Measurements from ENCODE around the gene SCN4A. TPM values are rescaled to one million over a fixed set of nuclear protein-coding genes. Genes with fewer than 3 reads are reported as not detected.

Gene SCN4A
- total RNA-seq, 6 donors from 2014 or later = under 0.01 to 0.44 (median 0.20) TPM; not detected in 3

GRCh38 chr17:63947711-63948330 lies 24.9 kb downstream of the SCN4A start:
- no peaks in the 10 kb centered on the region for H3K36me3 ChIP-seq
- 75 to 83% methylated on average over 14 to 15 of the region's 18 CpGs for WGBS, 2 donors
- no peak for TF ChIP-seq POLR2A (IDR thresholded peaks at IDR 0.05)
- no peak for TF ChIP-seq POLR2AphosphoS5 (IDR thresholded peaks at IDR 0.05)
- TF ChIP-seq CTCF (IDR thresholded peaks at IDR 0.05) = no peak
- TF ChIP-seq EP300 (IDR thresholded peaks at IDR 0.05) = no peak
- ATAC-seq (ENCODE audit: low FRiP score in 2 of 2) = no peak
- H3K27ac ChIP-seq = no peak overlapping the region
- no peaks in the 10 kb centered on the region for H3K9me3 ChIP-seq
- no peak for DNase-seq
- H3K27me3 ChIP-seq = no peaks in the 10 kb centered on the region
- peaks cover 5 to 15% (median 10%) of the 10 kb centered on the region in 4 donors for H3K4me1 ChIP-seq
- H3K4me3 ChIP-seq = no peak overlapping the region

DNA sequence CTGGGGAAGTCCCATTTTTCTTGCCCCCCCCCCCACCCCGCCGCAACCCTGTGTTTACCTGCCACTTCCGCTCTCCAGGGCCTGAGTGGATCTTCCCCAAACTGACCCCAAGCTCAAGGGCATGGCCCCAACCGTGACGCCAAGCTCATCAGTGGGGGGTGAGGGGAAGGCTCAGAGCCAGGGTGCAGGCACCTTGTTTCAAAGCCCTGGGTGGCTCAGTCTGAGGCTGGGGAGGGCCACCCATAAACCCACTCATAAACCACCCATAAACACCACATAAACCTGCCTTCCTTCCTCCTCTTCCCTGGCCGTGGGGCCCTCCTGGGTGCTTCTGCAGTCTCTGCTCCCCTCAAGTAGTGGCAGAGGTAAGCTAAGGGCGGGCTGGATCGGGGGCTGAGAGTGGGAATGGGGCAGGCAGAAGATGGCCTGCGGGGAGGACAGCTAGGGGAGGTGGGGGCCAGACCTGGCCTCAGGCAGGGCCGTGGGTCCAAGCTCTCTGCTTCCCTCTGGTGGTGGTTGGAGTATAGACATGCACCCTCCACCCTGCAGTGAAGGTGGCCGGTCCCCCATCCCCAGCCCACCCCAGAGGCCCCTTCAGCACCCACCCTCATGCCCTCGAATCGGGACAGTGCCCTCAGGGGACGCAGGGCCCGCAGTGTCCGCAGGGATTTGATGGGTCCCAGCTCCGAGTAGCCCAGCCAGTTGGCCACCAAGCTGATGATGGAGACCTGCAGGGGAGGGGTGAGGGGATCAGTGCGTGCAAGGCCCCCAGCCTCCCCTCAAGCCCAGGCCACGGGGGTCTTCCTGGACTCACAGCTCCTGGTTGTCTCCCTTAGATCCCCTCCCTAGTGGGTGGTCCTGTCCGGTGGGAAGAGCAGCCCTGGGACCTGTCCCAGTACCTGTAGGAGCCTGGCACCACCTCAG lies 26.0 kb downstream of the SCN4A start:
- no peak overlapping the region for H3K4me3 ChIP-seq
- no peaks in the 10 kb centered on the region for H3K36me3 ChIP-seq
- H3K27ac ChIP-seq = peak overlapping the region in 1 of 4 donors; percentile 56
- peaks cover 5 to 15% (median 10%) of the 10 kb centered on the region in 4 donors for H3K4me1 ChIP-seq
- no peaks in the 10 kb centered on the region for H3K9me3 ChIP-seq
- TF ChIP-seq CTCF (IDR thresholded peaks at IDR 0.05) (peak; percentile 61 to 79 (median 74)), POLR2AphosphoS5 (IDR thresholded peaks at IDR 0.05) (no peak)
- peak; percentile 59 to 82 for ATAC-seq (ENCODE audit: low FRiP score in 2 of 2)
- DNase-seq = peak in 1 of 2 donors; percentile 60
- WGBS, 2 donors = 0 to 28% methylated on average over 1 to 19 of the region's 20 CpGs
- H3K27me3 ChIP-seq = no peaks in the 10 kb centered on the region

- 47 to 52% methylated on average over 6 of the region's 6 CpGs for WGBS, 2 donors
- ATAC-seq (ENCODE audit: low FRiP score in 2 of 2) (no peak), DNase-seq (no peak)
- peaks cover 5 to 15% (median 10%) of the 10 kb centered on the region in 4 donors for H3K4me1 ChIP-seq
- H3K36me3 ChIP-seq = no peaks in the 10 kb centered on the region
- no peak overlapping the region for H3K27ac ChIP-seq
- H3K9me3 ChIP-seq = no peaks in the 10 kb centered on the region
- no peaks in the 10 kb centered on the region for H3K27me3 ChIP-seq
- TF ChIP-seq POLR2AphosphoS5 (IDR thresholded peaks at IDR 0.05) (no peak), CTCF (IDR thresholded peaks at IDR 0.05) (no peak), EP300 (IDR thresholded peaks at IDR 0.05) (no peak), POLR2A (IDR thresholded peaks at IDR 0.05) (no peak)
- H3K4me3 ChIP-seq = no peak overlapping the region
These were observed 26.8 kb downstream of the SCN4A start for GRCh38 chr17:63945784-63946439.

- Histone ChIP-seq H3K27me3 (no peaks in the 10 kb centered on the region), H3K36me3 (no peaks in the 10 kb centered on the region), H3K9me3 (no peaks in the 10 kb centered on the region), H3K4me1 (peaks cover 5 to 15% (median 10%) of the 10 kb centered on the region in 4 donors), H3K27ac (no peak overlapping the region), H3K4me3 (no peak overlapping the region)
- ATAC-seq (ENCODE audit: low FRiP score in 2 of 2) = no peak
- no peak for TF ChIP-seq EP300 (IDR thresholded peaks at IDR 0.05)
- no peak for TF ChIP-seq POLR2A (IDR thresholded peaks at IDR 0.05)
- TF ChIP-seq CTCF (IDR thresholded peaks at IDR 0.05) = no peak
- no peak for TF ChIP-seq POLR2AphosphoS5 (IDR thresholded peaks at IDR 0.05)
- DNase-seq = no peak
- 91 to 95% methylated on average over 14 to 22 of the region's 24 CpGs for WGBS, 2 donors
These were observed 27.8 kb downstream of the SCN4A start for GRCh38 chr17:63944736-63945499.

Data from upper lobe of left lung (tissue), 6 donors.